Choroid plexus epithelial cell (primary cell): ENCODE results near the gene ENOX1.
A peak's percentile ranks its signal among the peaks of the same experiment; 100 is the strongest.

ENCODE experiments used
- DNase-seq: peaks from one replicate; pipeline ENCODE4 v3.0.0-alpha.2; 2010; ENCODE audit warnings: low read depth
- H3K4me3 ChIP-seq: 2 replicates; pipeline ENCODE4 v1.5.1; 2011; ENCODE audit warnings: low read depth, mild to moderate bottlenecking, control low read depth, low read length, moderate library complexity
- CTCF ChIP-seq: conservative IDR thresholded peaks from 2 replicates; pipeline ENCODE4 v1.5.1; 2011; ENCODE audit warnings: low read depth, mild to moderate bottlenecking, control low read depth, inconsistent platforms, low read length, moderate library complexity

ENOX1 gene

GRCh38 chr13:43411211-43411610 is 375.6 kb downstream of the ENOX1 start:
- DNase-seq = no peak
- no peak overlapping the region for H3K4me3 ChIP-seq
- TF ChIP-seq CTCF = no peak

GRCh38 chr13:43408274-43408673 is 378.5 kb downstream of the ENOX1 start:
- no peak for DNase-seq
- no peak for TF ChIP-seq CTCF
- H3K4me3 ChIP-seq = no peak overlapping the region

GRCh38 chr13:43407023-43407581 is 379.7 kb downstream of the ENOX1 start:
- no peak overlapping the region for H3K4me3 ChIP-seq
- DNase-seq = no peak
- no peak for TF ChIP-seq CTCF

- DNase-seq = peak; percentile 82
- H3K4me3 ChIP-seq = no peak overlapping the region
- TF ChIP-seq CTCF = peak; percentile 22
Measured at GRCh38 chr13:43405457-43405856, 381.3 kb downstream of the ENOX1 start.

GRCh38 chr13:43402380-43402779 is 384.4 kb downstream of the ENOX1 start:
- no peak for TF ChIP-seq CTCF
- no peak overlapping the region for H3K4me3 ChIP-seq
- DNase-seq = no peak

- DNase-seq = no peak
- no peak overlapping the region for H3K4me3 ChIP-seq
- no peak for TF ChIP-seq CTCF
Measured at GRCh38 chr13:43401361-43401760, 385.4 kb downstream of the ENOX1 start.

GRCh38 chr13:43397111-43397510 is 389.7 kb downstream of the ENOX1 start:
- no peak overlapping the region for H3K4me3 ChIP-seq
- DNase-seq = peak; percentile 64
- no peak for TF ChIP-seq CTCF
